Fibroblast of lung (primary cell): ENCODE measurements around the gene ITPR1. TPM values are rescaled to one million over a fixed set of nuclear protein-coding genes. Genes with fewer than 3 reads are reported as not detected.

ENCODE experiments used
- DNase-seq, 2 donors: peaks; one replicate each; pipeline versions ENCODE4 v3.0.0 to v3.0.0-alpha.2; 2010; ENCODE audit warnings: low read depth in 2 of 2
- H2AFZ ChIP-seq: 2 replicates; pipeline ENCODE4 v1.5.1; 2012; ENCODE audit warnings: low read length, control low read depth, inconsistent platforms
- H3K27ac ChIP-seq: 2 replicates; pipeline ENCODE4 v1.5.1; 2011; ENCODE audit warnings: low read length, control low read depth; ENCODE audit not compliant: insufficient read depth
- H3K27me3 ChIP-seq: 2 replicates; pipeline ENCODE4 v1.5.1; 2011; ENCODE audit warnings: mild to moderate bottlenecking, low read length; ENCODE audit not compliant: control insufficient read depth, insufficient read depth
- H3K36me3 ChIP-seq: 2 replicates; pipeline ENCODE4 v1.5.1; 2011; ENCODE audit warnings: low read length; ENCODE audit not compliant: control insufficient read depth, insufficient read depth
- H3K4me1 ChIP-seq: 2 replicates; pipeline ENCODE4 v1.5.1; 2011; ENCODE audit warnings: low read length; ENCODE audit not compliant: control insufficient read depth, insufficient read depth; ENCODE audit errors: extremely low read depth
- H3K4me2 ChIP-seq: 2 replicates; pipeline ENCODE4 v1.5.1; 2011; ENCODE audit warnings: low read length, control low read depth; ENCODE audit not compliant: insufficient read depth; ENCODE audit errors: extremely low read depth
- H3K4me3 ChIP-seq, 4 experiments: fragments of 200-600 bp in 1 of 4; sonication (generic) in 1 of 4; replicated peaks in 1 of 4; 2 replicates each; pipeline ENCODE4 v1.5.1; 2011 to 2016; ENCODE audit warnings: low read length in 4 of 4, low read depth in 3 of 4, mild to moderate bottlenecking in 3 of 4, control low read depth in 2 of 4, inconsistent platforms in 1 of 4, mixed read lengths in 1 of 4; ENCODE audit not compliant: insufficient read depth in 1 of 4; ENCODE audit errors: control extremely low read depth in 1 of 4
- H3K79me2 ChIP-seq: 2 replicates; pipeline ENCODE4 v1.5.1; 2012; ENCODE audit warnings: mild to moderate bottlenecking, low read length, inconsistent platforms; ENCODE audit not compliant: control insufficient read depth, insufficient read depth
- H3K9ac ChIP-seq: 2 replicates; pipeline ENCODE4 v1.5.1; 2011; ENCODE audit warnings: mild to moderate bottlenecking, low read length, control low read depth; ENCODE audit not compliant: insufficient read depth
- H3K9me3 ChIP-seq: 2 replicates; pipeline ENCODE4 v1.5.1; 2012; ENCODE audit warnings: low read depth, low read length; ENCODE audit not compliant: control insufficient read depth, insufficient read depth
- H4K20me1 ChIP-seq: 2 replicates; pipeline ENCODE4 v1.5.1; 2011; ENCODE audit warnings: low read length; ENCODE audit not compliant: control insufficient read depth, insufficient read depth; ENCODE audit errors: extremely low read depth
- EZH2 ChIP-seq: IDR thresholded peaks from 2 replicates; pipeline ENCODE4 v1.5.1; 2012; ENCODE audit warnings: low read length, control low read depth, mild to moderate bottlenecking; ENCODE audit errors: missing control alignments
- polyA plus RNA-seq, 2 donors: library from polyadenylated mRNA; depleted of rRNA in 1 of 2; stranded (reverse) in 1 of 2; unstranded in 1 of 2; fragments of >200 nt; gene quantifications; 2 replicates each; pipeline ENCODE4 v1.2.1, GENCODE V29; 2011 to 2012; ENCODE audit warnings: missing spikeins in 1 of 2
- total RNA-seq: library from RNA; depleted of rRNA; stranded (reverse); fragments of >200 nt; gene quantifications from 2 replicates; pipeline ENCODE4 v1.2.1, GENCODE V29; 2014
- TF ChIP-seq, protein P1 (sequence below), 2 donors: IDR thresholded peaks in 1 of 2; conservative IDR thresholded peaks in 1 of 2; 1 replicate in 1 of 2; 2 replicates in 1 of 2; pipeline ENCODE4 v1.5.1; 2011 to 2012; ENCODE audit warnings: low read length in 2 of 2, control low read depth in 1 of 2, inconsistent platforms in 1 of 2, low read depth in 1 of 2, mild to moderate bottlenecking in 1 of 2

ITPR1 gene
- total and polyA plus RNA-seq, 2 donors (not counting 1 experiment from before 2014, with no cell fraction given) = 19.2 to 87.0 TPM

DNA sequence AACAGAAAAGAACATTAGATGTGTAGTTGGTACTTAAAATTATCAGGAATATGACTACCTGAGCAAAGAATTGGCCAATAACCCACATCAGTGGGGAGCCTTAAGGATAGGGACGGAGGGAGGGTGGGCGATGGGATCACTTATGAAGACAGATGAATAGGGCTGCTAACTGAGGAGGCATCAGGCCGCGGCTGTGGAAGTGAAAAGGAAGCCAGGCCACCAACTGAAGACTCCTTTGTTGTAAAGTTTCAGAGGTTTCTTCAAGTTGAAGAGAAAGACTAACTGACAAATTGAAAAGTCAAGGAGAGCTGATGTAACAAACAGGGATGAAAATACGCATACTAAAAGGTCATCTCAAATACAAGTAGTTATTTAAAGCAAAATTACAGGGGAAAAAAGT is 350.5 kb downstream of the ITPR1 start:
- no peaks in the 10 kb centered on the region for H3K79me2 ChIP-seq

DNA sequence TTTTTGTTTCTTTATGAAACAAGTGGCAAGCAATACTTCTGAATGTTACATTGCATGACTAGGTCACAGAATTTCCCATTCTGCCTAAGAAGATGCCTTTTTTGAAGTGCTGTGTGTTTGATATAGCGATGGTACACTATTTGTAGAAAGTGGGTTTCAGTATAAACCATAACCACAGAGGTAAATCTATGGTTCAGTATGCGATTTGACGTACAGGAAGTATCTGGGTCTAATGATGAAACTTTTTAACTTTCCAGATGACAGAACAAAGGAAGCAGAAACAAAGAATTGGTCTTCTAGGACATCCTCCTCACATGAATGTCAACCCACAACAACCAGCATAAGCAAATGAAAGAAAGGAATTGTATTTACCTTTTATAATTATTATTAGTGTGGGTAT is 352.7 kb downstream of the ITPR1 start:
- H3K36me3 ChIP-seq = no peaks in the 10 kb centered on the region
- no peaks in the 10 kb centered on the region for H3K4me1 ChIP-seq
- no peak overlapping the region for H3K27ac ChIP-seq
- H3K4me3 ChIP-seq = no peak overlapping the region
- TF ChIP-seq, protein P1, sequence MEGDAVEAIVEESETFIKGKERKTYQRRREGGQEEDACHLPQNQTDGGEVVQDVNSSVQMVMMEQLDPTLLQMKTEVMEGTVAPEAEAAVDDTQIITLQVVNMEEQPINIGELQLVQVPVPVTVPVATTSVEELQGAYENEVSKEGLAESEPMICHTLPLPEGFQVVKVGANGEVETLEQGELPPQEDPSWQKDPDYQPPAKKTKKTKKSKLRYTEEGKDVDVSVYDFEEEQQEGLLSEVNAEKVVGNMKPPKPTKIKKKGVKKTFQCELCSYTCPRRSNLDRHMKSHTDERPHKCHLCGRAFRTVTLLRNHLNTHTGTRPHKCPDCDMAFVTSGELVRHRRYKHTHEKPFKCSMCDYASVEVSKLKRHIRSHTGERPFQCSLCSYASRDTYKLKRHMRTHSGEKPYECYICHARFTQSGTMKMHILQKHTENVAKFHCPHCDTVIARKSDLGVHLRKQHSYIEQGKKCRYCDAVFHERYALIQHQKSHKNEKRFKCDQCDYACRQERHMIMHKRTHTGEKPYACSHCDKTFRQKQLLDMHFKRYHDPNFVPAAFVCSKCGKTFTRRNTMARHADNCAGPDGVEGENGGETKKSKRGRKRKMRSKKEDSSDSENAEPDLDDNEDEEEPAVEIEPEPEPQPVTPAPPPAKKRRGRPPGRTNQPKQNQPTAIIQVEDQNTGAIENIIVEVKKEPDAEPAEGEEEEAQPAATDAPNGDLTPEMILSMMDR (conservative IDR thresholded peaks at IDR 0.05 in 1 of 2, IDR thresholded peaks at IDR 0.05 in 1 of 2; ENCODE audit: low read depth in 1 of 2, low read length in 2 of 2) = no peak
- no peak for TF ChIP-seq EZH2
- H3K9ac ChIP-seq = no peak overlapping the region
- H3K27me3 ChIP-seq = no peaks in the 10 kb centered on the region
- no peaks in the 10 kb centered on the region for H4K20me1 ChIP-seq
- no peak overlapping the region for H3K4me2 ChIP-seq
- no peak overlapping the region for H2AFZ ChIP-seq
- no peaks in the 10 kb centered on the region for H3K79me2 ChIP-seq
- DNase-seq = no peak
- no peaks in the 10 kb centered on the region for H3K9me3 ChIP-seq

More for the DNA sequence above, 350.5 kb downstream of the ITPR1 start:
- H3K27ac ChIP-seq = no peak overlapping the region
- H3K4me3 ChIP-seq = no peak overlapping the region
- no peak overlapping the region for H3K9ac ChIP-seq
- no peak overlapping the region for H2AFZ ChIP-seq
- no peak overlapping the region for H3K4me2 ChIP-seq
- no peaks in the 10 kb centered on the region for H4K20me1 ChIP-seq
- H3K27me3 ChIP-seq = no peaks in the 10 kb centered on the region
- H3K9me3 ChIP-seq = no peaks in the 10 kb centered on the region
- no peak for DNase-seq
- H3K4me1 ChIP-seq = no peaks in the 10 kb centered on the region
- no peaks in the 10 kb centered on the region for H3K36me3 ChIP-seq
- TF ChIP-seq EZH2 = no peak
- TF ChIP-seq, protein P1 (conservative IDR thresholded peaks at IDR 0.05 in 1 of 2, IDR thresholded peaks at IDR 0.05 in 1 of 2; ENCODE audit: low read depth in 1 of 2, low read length in 2 of 2) = no peak

DNA sequence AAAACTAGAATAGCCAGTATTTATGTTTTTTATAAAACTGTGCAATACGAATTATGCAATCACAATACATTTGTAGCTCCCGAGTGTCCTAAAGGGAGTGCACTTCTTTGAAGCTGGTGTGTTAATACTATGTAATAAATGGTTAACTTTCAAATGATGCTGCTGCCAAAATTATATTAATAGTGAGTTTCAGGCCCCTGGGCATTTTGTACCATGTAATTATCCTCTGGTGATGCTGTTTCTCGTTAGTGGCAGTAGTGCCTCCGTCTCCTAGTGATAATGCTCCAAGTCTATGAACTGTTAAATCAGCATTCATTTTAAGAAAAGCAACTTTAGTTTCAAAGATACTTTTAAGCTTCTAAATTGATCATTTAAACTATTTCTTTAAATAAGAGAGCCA is 353.4 kb downstream of the ITPR1 start:
- Histone ChIP-seq H3K9me3 (no peaks in the 10 kb centered on the region), H3K4me2 (no peak overlapping the region), H4K20me1 (no peaks in the 10 kb centered on the region), H3K79me2 (no peaks in the 10 kb centered on the region), H3K9ac (no peak overlapping the region), H3K36me3 (no peaks in the 10 kb centered on the region), H3K4me1 (no peaks in the 10 kb centered on the region), H3K27me3 (no peaks in the 10 kb centered on the region), H2AFZ (no peak overlapping the region), H3K27ac (no peak overlapping the region), H3K4me3 (no peak overlapping the region)
- no peak for DNase-seq
- TF ChIP-seq EZH2 = no peak
- TF ChIP-seq, protein P1 (conservative IDR thresholded peaks at IDR 0.05 in 1 of 2, IDR thresholded peaks at IDR 0.05 in 1 of 2; ENCODE audit: low read depth in 1 of 2, low read length in 2 of 2) = no peak
